Stimulated activated CD4-positive, alpha-beta T cell treated with anti-CD3 and anti-CD28 coated beads, Interleukin-15, amount 100 ng/mL, for 24 hours (primary cell): ENCODE results near the gene FNDC3B.
A peak's percentile ranks its signal among the peaks of the same experiment; 100 is the strongest.

Experiments
- DNase-seq: peaks from one replicate; pipeline ENCODE4 v3.0.0-alpha.2; 2020

FNDC3B gene

DNA sequence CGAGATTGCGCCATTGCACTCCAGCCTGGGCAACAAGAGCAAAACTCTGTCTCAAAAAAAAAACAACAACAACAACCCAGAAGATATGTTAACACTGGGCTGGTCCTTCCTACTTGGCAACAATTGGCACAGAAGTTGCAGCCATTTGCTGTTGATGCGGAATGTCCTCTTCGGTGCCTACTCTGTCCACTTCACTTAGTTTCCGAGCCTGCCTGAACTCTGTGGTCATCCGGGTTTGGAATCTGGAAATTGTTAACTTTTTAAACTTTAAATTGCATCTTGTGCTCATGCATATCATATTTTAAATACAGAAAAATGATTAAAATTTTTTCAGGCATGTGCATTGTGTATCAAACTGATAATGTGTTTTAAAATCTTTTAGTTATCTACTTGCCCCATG is 81.5 kb downstream of the FNDC3B start:
- DNase-seq, result no peak

- no peak for DNase-seq
Measured at GRCh38 chr3:172121981-172122380, 82.6 kb downstream of the FNDC3B start.

DNA sequence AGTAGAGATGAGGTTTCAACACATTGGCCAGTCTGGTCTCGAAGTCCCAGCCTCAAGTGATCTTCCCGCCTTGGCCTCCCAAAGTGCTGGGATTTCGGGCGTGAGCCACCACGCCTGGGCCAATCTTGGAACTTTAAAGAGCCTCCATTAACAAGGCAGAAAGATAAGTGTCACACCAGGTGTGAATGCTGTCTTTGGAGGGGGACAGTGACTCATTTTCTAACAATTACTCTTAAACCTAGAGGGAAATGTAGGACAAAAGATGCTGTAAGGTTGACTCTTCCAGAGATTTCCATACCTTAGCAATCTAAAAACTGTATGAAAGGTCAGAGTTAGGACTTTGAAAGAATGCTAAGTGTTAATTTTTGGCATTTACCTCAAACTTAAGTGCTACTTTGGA is 84.9 kb downstream of the FNDC3B start:
- no peak for DNase-seq

DNA sequence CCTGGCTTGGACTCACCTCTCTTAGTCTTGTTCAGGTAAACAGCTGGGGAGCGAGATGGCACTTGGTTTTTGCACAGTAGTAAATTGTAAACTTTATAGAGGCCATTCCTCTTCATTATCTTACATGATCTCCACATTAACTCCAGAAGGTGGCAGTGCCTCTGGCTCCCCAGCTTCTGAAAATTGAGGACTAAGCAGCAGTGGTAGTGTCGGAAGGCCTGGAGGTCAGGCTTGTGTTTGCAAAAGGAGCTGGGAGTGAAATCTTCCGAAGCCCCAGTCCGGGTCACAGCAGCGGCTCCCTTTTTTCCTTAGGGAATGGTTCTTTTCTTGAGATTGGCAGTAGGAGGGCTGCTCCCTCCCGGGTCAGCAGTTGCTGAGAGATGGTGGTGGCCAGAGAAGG is 85.7 kb downstream of the FNDC3B start:
- no peak for DNase-seq

- DNase-seq, result no peak
Measured at GRCh38 chr3:172125963-172126457, 86.6 kb downstream of the FNDC3B start.

- no peak for DNase-seq
Measured at GRCh38 chr3:172126741-172127140, 87.4 kb downstream of the FNDC3B start.

- no peak for DNase-seq
Measured at GRCh38 chr3:172127141-172127540, 87.8 kb downstream of the FNDC3B start.

GRCh38 chr3:172127929-172128580 is 88.7 kb downstream of the FNDC3B start:
- DNase-seq, result no peak

DNA sequence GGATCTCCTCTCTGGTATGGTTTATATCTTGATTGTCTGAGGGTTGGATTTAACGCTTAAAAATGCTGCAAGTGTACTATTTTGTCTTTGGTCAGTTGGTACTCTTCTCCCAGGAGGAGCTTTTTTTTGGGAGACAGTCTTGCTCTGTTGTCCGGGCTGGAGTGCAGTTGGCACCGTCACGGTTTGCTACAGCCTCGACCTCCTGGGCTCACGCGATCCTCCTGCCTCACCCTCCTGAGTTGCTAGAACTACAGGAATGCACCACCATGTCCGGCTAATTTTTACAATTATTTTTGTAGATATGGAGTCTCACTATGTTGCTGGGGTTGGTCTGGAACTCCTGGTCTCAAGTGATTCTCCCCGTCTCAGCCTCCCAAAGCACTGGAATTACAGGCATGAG is 89.5 kb downstream of the FNDC3B start:
- no peak for DNase-seq

- DNase-seq, result no peak
Measured at GRCh38 chr3:172129498-172129849, 90.1 kb downstream of the FNDC3B start.

DNA sequence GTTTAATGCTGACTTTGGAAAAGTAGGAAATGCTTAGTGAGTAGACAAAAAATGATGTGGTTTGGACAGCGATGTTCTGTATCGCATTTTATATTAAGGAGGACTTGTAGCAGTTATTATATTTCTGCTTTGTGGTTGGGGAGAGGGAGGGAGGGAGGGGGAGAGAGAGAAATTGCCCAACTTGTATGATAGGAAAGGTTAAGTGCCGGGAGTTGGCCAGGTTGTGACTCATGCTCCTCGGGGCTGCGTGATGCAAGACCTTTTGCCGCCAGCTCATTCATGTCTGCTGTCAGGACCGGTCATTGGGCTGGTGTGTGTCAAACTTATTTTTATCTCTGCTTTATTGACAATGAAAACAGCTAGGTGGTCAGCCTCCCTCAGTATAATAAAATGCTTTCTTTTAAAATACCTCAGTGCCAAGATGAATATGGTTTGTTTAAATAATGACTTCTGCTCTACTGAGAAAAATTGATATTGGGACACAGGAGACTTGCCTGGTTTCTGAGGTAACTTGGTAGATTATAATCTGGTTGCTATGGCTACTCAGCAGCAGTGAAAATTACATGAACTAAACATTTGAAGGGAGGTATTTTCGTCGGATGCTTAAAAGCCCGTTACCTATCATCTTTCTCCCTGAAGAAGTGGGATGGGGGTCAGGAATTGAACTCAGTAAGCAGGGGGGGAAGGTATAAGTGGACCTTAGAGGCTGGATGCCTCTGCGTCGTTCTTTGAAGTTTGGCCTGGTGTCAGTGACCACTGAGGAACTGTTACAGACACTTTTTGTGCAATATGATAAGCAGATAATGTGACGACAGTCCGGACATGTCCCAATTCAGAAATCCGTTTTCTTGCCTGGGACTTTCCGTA is 90.7 kb downstream of the FNDC3B start:
- peak; percentile 62 for DNase-seq

GRCh38 chr3:172130717-172131050 is 91.3 kb downstream of the FNDC3B start:
- DNase-seq, result no peak

DNA sequence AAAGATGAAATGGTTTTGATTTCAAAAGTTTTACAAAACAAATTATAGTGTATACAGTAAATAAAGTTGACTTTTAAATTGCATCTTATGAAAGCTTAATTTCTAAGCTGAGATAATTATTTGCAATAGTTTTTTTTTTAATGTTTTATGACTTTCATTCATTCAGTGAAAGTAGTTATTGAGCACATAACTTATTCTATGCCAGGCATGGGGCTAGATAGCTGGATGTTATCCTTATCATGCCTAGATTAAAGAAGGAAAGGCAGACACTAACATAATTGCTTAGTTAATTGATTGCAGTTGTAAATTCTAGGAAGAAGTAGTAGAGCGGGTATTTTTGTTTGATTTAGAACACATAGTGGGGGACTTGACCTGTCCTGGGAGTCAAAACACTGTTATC is 92.4 kb downstream of the FNDC3B start:
- no peak for DNase-seq

DNA sequence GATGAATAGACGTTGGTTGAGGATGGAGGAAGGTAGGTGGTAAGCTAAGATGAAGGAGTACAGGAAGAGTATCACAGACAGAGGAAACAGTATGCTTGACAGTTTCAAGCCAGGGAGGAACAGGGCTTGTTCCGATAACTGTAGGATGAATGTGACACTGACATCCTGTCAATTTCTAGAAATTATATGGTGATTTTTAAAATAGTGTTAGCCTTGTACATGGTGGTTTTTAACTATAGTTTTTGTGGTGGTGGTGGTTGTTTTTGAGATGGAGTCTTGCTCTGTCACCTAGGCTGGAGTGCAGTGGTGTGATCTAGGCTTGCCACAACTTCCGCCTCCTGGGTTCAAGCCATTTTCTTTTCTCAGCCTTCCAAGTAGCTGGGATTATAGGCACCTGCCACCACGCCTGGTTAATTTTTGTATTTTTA is 92.8 kb downstream of the FNDC3B start:
- no peak for DNase-seq

- no peak for DNase-seq
Measured at GRCh38 chr3:172132721-172133311, 93.4 kb downstream of the FNDC3B start.

GRCh38 chr3:172133838-172134237 is 94.5 kb downstream of the FNDC3B start:
- no peak for DNase-seq

DNA sequence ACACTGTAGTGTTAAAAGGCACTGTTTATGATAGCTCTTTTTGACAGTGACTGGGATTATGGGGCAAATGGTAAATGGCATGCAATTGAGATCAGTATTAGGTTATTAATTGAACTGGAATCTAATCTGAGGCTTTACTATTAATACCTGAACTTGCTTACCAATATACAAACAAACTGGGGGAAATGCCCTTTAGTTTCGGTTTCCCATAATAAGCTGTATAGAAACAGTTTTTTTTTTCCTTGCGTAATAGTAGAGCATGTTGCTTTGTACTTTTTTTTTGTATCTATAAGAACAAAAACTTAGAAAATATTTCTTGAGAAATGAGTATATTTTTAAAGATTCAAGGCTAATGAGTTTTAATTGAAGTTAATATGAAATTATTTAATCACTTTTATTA is 95.0 kb downstream of the FNDC3B start:
- no peak for DNase-seq

GRCh38 chr3:172135185-172135584 is 95.8 kb downstream of the FNDC3B start:
- no peak for DNase-seq

DNA sequence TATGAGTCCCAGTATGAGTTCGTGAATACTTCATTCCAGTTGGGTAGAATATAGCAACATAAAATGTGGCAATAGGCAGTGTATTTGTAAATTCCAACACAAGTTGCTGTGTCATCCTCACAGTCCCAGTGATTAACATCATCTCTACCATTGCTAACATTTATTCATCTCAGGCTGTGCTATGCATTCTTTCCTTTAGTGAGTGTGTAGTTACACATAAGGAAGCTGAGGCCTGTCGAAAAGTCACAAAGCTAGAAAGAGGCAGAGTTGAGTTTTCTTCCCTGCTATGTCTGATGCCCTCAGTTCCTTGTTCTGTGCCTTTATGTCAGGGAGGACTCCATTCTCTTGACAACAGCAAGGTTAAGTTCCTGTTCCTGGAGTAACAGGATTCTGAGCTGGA is 96.4 kb downstream of the FNDC3B start:
- no peak for DNase-seq

- DNase-seq, result no peak
Measured at GRCh38 chr3:172136330-172136729, 97.0 kb downstream of the FNDC3B start.

DNA sequence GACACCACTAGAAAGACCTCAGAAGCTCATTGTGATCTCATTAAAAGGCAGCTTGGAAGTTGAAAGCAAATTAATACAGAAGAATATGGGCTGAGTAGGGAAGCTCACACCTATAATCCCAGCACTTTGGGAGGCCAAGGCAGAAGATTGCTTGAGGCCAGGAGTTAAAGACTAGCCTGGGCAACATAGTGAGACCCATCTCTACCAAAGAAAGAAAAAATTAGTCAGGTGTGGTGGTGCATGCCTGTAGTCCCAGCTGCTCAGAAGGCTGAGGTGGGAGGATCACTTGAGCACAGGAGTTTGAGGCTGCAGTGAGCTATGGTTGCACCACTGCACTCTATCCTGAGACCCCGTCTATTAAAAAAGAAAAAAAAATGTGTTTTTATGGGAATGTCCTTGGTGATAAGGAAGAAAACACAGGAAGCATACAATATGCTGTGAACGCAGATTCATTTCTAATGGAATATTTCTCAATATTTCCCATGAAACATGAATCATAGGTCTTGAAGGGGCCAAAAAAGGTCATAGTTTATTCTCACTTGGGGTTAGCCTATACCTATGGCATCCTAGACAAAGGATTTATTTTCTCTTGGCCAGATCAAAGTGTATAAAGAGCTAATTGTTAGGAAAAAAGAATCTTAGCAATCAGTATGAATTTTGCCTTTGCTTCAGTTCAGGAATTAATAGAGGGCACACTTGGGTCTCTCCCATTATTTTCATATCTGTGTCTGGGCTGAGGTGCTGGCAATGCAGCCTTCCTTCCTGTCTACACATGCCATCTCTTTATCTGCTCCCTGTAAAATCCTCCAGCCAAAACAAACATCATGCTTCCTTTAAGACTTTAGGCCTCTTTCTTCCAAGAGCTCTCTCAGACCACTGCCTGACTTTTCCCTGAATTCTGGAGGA is 98.2 kb downstream of the FNDC3B start:
- DNase-seq, result no peak

DNA sequence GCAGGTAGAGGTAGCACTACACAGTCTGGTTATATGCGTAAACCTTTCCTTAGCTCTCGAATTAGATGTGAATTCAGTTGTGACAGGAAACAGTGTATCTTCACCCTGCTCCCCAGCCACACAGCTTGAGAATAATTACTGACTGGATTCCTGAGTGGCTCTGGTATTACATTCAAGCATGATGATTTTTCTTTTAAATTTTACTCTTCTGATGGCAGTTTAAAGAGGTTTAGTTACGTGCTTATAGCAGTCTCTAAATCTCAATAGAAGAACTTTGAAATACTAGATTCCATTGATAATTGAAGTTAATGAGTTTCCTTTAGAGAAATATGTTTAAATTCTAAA is 98.8 kb downstream of the FNDC3B start:
- no peak for DNase-seq
